Uterus (tissue), 4 donors: Measurements from ENCODE around the gene ATP5MC2. TPM values are rescaled to one million over a fixed set of nuclear protein-coding genes. Genes with fewer than 3 reads are reported as not detected.

Source experiments
- DNase-seq, 2 donors: peaks; one replicate each; pipeline ENCODE4 v3.0.0-alpha.2; 2019 to 2020
- H3K27ac ChIP-seq, 2 donors: fragments of 200-600 bp; sonication (generic); 1 replicate in 1 of 2; 2 replicates in 1 of 2; pipeline ENCODE4 v1.5.1; 2016 to 2018
- H3K27me3 ChIP-seq, 2 donors: fragments of 200-600 bp; sonication (generic); one replicate each; pipeline ENCODE4 v1.5.1; 2018 to 2019; ENCODE audit warnings: control low read depth in 1 of 2
- H3K36me3 ChIP-seq, 2 donors: fragments of 200-600 bp; sonication (generic); one replicate each; pipeline ENCODE4 v1.5.1; 2019; ENCODE audit warnings: control low read depth in 1 of 2
- H3K4me1 ChIP-seq, 2 donors: fragments of 200-600 bp; sonication (generic); one replicate each; pipeline ENCODE4 v1.5.1; 2018 to 2019; ENCODE audit warnings: control low read depth in 1 of 2
- H3K4me3 ChIP-seq, 2 donors: fragments of 200-600 bp; sonication (generic); 1 replicate in 1 of 2; 2 replicates in 1 of 2; pipeline ENCODE4 v1.5.1; 2018 to 2019; ENCODE audit warnings: mild to moderate bottlenecking in 1 of 2
- H3K9me3 ChIP-seq, 2 donors: fragments of 200-600 bp; sonication (generic); one replicate each; pipeline ENCODE4 v1.5.1; 2019; ENCODE audit warnings: control low read depth in 1 of 2
- POLR2A ChIP-seq, 2 donors: fragments of 450-650 bp; IDR thresholded peaks; one replicate each; pipeline ENCODE4 v1.6.1; 2016; ENCODE audit warnings: antibody characterized with exemption in 2 of 2, mild to moderate bottlenecking in 1 of 2, moderate library complexity in 1 of 2
- intact Hi-C: fragments of 100-400 bp; cut with DNase I; formaldehyde crosslinking; loops from one replicate; pipeline ENCODE4 v1.15.1; 2023; ENCODE audit warnings: low total_unique reads
- total RNA-seq, 4 donors: library from RNA; depleted of rRNA in 3 of 4; stranded (reverse); fragments of >200 nt in 3 of 4; gene quantifications; one replicate each; pipeline versions ENCODE4 v1.1.0 to v1.2.4, GENCODE V29; 2014 to 2023
- TF ChIP-seq, protein P1 (sequence below), 4 experiments: fragments of 200-600 bp in 2 of 4; fragments of 450-650 bp in 2 of 4; sonication (generic) in 2 of 4; IDR thresholded peaks; one replicate each; pipeline ENCODE4 v1.5.1; 2016 to 2019; ENCODE audit warnings: antibody characterized with exemption in 4 of 4, mild to moderate bottlenecking in 2 of 4, moderate library complexity in 1 of 4
- donor health status: DM: yes; HTN: yes; CAD: no.

ATP5MC2 gene
- total RNA-seq, 4 donors from 2014 or later = 68.9 to 215 (median 133) TPM

DNA sequence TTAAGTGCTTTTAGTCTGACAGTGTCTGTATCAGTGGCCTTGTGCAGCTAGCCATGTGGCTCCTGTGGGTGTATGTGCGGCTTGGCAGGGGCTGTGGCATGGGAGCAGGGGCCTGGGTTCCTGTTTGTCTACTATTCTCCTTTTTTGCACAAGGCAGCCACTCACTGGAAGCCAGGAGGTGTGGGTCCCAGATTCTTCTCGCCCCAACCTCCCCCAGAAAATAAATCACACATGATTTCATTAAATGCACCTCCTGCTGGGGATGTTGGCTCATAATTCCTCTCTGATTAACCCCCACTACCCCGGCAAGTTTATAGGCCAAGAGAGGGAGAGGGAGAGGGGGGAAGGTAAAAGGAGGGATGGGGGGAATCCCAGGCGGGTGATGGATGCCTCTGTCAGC, 33.8 kb upstream of the ATP5MC2 start:
- H3K27me3 ChIP-seq = peaks cover 0 to 4% of the 10 kb centered on the region in 2 donors
- DNase-seq = no peak
- no peaks in the 10 kb centered on the region for H3K4me1 ChIP-seq
- no peaks in the 10 kb centered on the region for H3K36me3 ChIP-seq
- intact Hi-C loops = no loop called here
- no peaks in the 10 kb centered on the region for H3K9me3 ChIP-seq
- H3K27ac ChIP-seq = no peak overlapping the region
- TF ChIP-seq POLR2A (IDR thresholded peaks at IDR 0.05) = no peak
- TF ChIP-seq, protein P1, sequence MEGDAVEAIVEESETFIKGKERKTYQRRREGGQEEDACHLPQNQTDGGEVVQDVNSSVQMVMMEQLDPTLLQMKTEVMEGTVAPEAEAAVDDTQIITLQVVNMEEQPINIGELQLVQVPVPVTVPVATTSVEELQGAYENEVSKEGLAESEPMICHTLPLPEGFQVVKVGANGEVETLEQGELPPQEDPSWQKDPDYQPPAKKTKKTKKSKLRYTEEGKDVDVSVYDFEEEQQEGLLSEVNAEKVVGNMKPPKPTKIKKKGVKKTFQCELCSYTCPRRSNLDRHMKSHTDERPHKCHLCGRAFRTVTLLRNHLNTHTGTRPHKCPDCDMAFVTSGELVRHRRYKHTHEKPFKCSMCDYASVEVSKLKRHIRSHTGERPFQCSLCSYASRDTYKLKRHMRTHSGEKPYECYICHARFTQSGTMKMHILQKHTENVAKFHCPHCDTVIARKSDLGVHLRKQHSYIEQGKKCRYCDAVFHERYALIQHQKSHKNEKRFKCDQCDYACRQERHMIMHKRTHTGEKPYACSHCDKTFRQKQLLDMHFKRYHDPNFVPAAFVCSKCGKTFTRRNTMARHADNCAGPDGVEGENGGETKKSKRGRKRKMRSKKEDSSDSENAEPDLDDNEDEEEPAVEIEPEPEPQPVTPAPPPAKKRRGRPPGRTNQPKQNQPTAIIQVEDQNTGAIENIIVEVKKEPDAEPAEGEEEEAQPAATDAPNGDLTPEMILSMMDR (IDR thresholded peaks at IDR 0.05) = no peak
- H3K4me3 ChIP-seq = no peak overlapping the region

DNA sequence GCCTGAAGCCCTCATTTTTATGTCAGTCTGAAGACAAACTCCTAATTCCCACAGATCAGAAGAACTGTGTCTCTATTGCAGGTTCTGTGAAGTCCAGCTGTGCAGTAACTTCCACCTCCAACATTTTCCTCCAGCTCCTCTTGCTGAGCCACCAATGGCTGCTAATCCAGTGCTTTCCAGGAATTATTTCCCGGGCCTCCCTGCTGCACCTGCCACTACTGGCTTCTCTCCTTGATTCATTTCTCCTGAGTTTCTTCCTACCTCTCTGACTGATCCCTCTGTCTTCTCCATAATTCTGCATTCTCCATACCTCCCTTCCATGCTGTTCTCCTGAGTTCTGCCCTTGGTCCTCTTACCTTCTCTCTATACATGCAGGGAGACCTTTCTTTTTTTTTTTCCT, 30.2 kb upstream of the ATP5MC2 start:
- DNase-seq = no peak
- Histone ChIP-seq H3K4me1 (no peaks in the 10 kb centered on the region), H3K27me3 (peaks cover 0 to 18% of the 10 kb centered on the region in 2 donors), H3K27ac (no peak overlapping the region), H3K36me3 (no peaks in the 10 kb centered on the region), H3K4me3 (no peak overlapping the region), H3K9me3 (no peaks in the 10 kb centered on the region)
- no peak for TF ChIP-seq POLR2A (IDR thresholded peaks at IDR 0.05)
- TF ChIP-seq, protein P1 (IDR thresholded peaks at IDR 0.05) = no peak
- intact Hi-C loops = no loop called here

DNA sequence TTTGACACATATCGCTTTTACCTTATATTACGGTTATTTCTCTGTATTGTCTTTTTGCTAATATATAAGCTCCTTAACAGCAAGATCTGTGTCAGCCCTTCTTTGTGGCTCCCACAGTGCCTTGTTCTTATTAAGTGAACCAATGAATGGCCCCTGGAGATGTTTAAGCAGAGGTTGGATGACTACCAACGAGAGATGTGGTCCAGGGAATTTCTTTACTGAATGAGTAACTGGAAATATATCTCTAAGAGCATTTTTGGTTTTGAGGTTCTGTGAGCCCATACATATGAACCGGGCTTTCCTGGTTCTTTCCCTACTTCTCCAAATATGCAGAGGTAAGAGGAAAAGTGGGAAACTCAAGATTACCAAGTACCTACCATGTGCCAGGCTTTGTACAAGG, 27.9 kb upstream of the ATP5MC2 start:
- Histone ChIP-seq H3K27ac (no peak overlapping the region), H3K36me3 (no peaks in the 10 kb centered on the region), H3K4me1 (no peaks in the 10 kb centered on the region), H3K9me3 (no peaks in the 10 kb centered on the region), H3K4me3 (no peak overlapping the region), H3K27me3 (peaks cover 0 to 18% of the 10 kb centered on the region in 2 donors)
- DNase-seq = no peak
- intact Hi-C loops = loop anchor here (5.0 kb wide), 1 partner anchor 39 kb away; no protein-coding TSS in a partner anchor
- TF ChIP-seq, protein P1 (IDR thresholded peaks at IDR 0.05) = no peak
- TF ChIP-seq POLR2A (IDR thresholded peaks at IDR 0.05) = no peak

DNA sequence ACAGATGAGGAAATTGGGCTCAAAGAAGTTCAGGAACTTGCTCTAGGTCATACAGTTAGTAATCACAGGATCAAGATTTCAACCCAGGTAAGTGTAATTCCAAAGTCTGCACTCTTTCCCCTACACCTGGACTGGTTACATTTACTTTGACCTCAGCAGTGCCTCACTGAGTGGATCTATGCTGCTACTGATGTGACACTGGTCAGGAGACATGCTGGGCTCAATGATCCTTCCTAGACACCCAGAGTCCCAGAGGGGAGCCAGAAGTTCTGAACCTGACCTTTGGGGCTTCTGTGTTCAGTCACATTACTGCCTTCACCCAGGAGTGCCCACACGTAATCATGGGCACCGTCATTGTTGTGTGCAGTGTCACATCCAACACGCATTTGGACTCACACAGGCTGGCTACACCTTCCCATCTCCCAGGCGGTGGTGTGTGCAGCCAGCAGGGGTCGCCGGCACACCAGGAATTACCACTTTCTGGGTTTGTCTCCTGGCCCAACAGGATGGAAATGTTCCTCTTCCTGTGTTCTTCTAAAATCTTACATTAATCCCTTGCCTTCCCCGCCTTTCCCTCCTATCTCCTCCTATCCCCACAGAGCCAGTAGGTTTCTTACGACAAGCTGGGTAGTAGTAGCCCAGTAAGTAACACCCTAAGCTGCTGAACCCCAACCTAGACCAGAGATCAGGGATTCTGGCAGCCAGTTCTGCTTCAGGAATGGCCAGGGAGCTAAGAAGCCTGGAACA, 25.8 kb upstream of the ATP5MC2 start:
- DNase-seq = peak; percentile 71 to 83
- H3K4me1 ChIP-seq = no peaks in the 10 kb centered on the region
- H3K9me3 ChIP-seq = no peaks in the 10 kb centered on the region
- no peak overlapping the region for H3K27ac ChIP-seq
- no peak for TF ChIP-seq POLR2A (IDR thresholded peaks at IDR 0.05)
- TF ChIP-seq, protein P1 (IDR thresholded peaks at IDR 0.05) = peak; percentile 83 to 93 (median 90)
- H3K27me3 ChIP-seq = peaks cover 0 to 18% of the 10 kb centered on the region in 2 donors
- intact Hi-C loops = loop anchor here (5.0 kb wide), 1 partner anchor 41 kb away; no protein-coding TSS in a partner anchor
- H3K4me3 ChIP-seq = no peak overlapping the region
- H3K36me3 ChIP-seq = no peaks in the 10 kb centered on the region

DNA sequence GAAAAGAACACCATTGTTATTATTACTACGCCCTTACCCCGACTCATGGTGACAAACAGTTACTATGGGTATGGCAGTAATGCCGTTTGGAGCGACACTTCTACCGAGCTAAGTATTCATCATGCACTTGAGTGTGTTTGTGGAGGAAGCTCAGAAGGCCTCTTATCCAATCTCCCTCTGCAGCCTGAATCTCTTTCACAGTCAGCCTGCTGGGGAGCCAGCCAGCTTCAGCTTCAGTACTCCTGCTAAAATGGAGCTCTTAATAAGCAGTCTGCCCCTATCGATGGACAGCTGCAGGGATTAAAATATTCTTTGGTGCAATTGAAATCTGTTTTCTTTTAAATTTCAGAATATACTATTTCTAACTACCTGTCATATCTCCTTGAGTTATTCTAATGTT, 24.7 kb upstream of the ATP5MC2 start:
- intact Hi-C loops = loop anchor here (5.0 kb wide), 1 partner anchor 42 kb away; no protein-coding TSS in a partner anchor
- H3K27ac ChIP-seq = no peak overlapping the region
- TF ChIP-seq, protein P1 (IDR thresholded peaks at IDR 0.05) = no peak
- TF ChIP-seq POLR2A (IDR thresholded peaks at IDR 0.05) = no peak
- H3K27me3 ChIP-seq = peaks cover 0 to 27% of the 10 kb centered on the region in 2 donors
- H3K4me3 ChIP-seq = no peak overlapping the region
- DNase-seq = no peak
- no peaks in the 10 kb centered on the region for H3K9me3 ChIP-seq
- no peaks in the 10 kb centered on the region for H3K36me3 ChIP-seq
- no peaks in the 10 kb centered on the region for H3K4me1 ChIP-seq
